ENCODE measurements around the gene EPB41L2. TPM values are rescaled to one million over a fixed set of nuclear protein-coding genes. Genes with fewer than 3 reads are reported as not detected.

EPB41L2 gene
- total and polyA plus RNA-seq, 2 experiments from 2014 or later, result 76.2 to 91.7 TPM

DNA sequence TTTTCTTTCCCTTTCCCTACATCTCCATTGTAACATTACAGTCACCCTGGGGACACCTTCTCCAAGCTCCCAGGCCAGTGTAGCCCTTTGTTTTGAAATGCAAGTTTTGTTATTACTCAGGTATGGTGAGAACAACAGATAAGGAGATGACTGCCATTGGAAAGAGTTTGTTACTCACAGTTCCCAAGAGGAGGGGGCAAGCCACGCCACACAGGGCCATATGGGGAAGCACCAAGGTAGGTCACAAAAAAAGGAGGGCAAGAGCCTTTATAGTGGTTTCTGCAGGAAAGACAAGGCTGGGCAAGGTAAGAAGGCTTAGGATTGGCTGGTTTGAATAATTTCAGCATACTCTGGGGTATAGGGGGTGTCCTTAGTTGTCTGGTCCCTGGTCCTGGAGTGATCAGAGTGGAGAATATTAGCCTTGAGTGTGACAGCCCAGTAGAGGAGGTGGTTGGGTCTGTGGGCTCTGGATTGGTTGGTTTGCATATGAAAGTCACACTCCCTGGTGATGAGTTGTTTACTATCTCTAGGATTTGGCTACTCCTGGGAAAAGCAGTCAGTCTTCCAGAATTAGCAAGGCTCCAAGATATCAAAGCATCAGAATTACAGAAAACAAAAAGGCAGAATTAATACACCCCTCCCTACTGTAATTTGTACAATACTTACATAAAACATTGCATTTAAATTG, 268.9 kb downstream of the EPB41L2 start:
- Histone ChIP-seq H3K27ac (ENCODE audit: low read depth) (no peak overlapping the region), H3K4me3 (no peak overlapping the region), H3K27me3 (ENCODE audit: insufficient read depth) (no peaks in the 10 kb centered on the region), H3K36me3 (ENCODE audit: insufficient read depth) (no peaks in the 10 kb centered on the region), H3K9me2 (ENCODE audit: insufficient read depth) (0 out of 2 replicates have a peak, but pooled peaks cover 5% of the 10 kb centered on the region), H2AFZ (peak overlapping the region; percentile 33; the same call in 1 of the 2 replicates), H3K4me1 (ENCODE audit: insufficient read depth) (peaks cover 12% of the 10 kb centered on the region; the same call in 1 of the 2 replicates), H3F3A (replicated peaks; ENCODE audit: low read depth) (no peaks in the 10 kb centered on the region), H3K4me2 (peak overlapping the region; percentile 9; the same call in 1 of the 2 replicates), H3K79me2 (replicated peaks; ENCODE audit: insufficient read depth) (no peaks in the 10 kb centered on the region), H4K20me1 (replicated peaks; ENCODE audit: insufficient read depth) (no peaks in the 10 kb centered on the region)
- peaks cover 3% of the 10 kb centered on the region; the same call in 1 of the 3 replicates for H3K9me3 Mint-ChIP-seq
- no peaks in the 10 kb centered on the region for H3K36me3 Mint-ChIP-seq (ENCODE audit: low read depth)
- peak overlapping the region; percentile 16; the same call in 1 of the 2 replicates for H3K27ac Mint-ChIP-seq
- no peak for TF ChIP-seq ZNF462 (CRISPR knock-in tag; IDR thresholded peaks at IDR 0.05)
- H3K27me3 Mint-ChIP-seq (ENCODE audit: insufficient read depth, low read depth, poor library complexity), result no peaks in the 10 kb centered on the region
- peak; percentile 73 for ATAC-seq
- no peak overlapping the region for H3K4me3 Mint-ChIP-seq
- no peak for DNase-seq (ENCODE audit: low spot score)
- H3K4me1 Mint-ChIP-seq, result peaks cover 22% of the 10 kb centered on the region; the same call in 2 of the 3 replicates

Other genes with a start within 250 kb of the EPB41L2 start
- not detected in 2 replicates for gene SMLR1, start 235.8 kb downstream of the EPB41L2 start, total RNA-seq (2014; rRNA removed; shearing (Covaris generic))
- 0.09 TPM in 1 of 2 replicates, not detected in the other for gene SMLR1, start 235.8 kb downstream of the EPB41L2 start, polyA plus RNA-seq (2016; fragmentation: Nextera tagmentation; extraction: Ambion mirVana)
- 18.4 and 20.0 TPM in 2 replicates for gene AKAP7, start 72.2 kb upstream of the EPB41L2 start, total RNA-seq (2014; rRNA removed; shearing (Covaris generic))
- gene AKAP7, start 72.2 kb upstream of the EPB41L2 start, polyA plus RNA-seq (2016; fragmentation: Nextera tagmentation; extraction: Ambion mirVana), result 12.2 and 13.0 TPM in 2 replicates

All from GM23338 (cell line).